ENCODE results near the gene ZNF879.

GRCh38 chr5:179055436-179055835 is 31.8 kb downstream of the ZNF879 start:
- TF ChIP-seq CTCF (IDR thresholded peaks at IDR 0.05) (no peak), EP300 (IDR thresholded peaks at IDR 0.05; ENCODE audit: low read depth) (no peak), POLR2AphosphoS5 (IDR thresholded peaks at IDR 0.05) (no peak)

Data from transverse colon (tissue), 4 donors.